COLO829 (cell line): ENCODE data around the gene HTR3B.
"Not testable (repeated sequence)": the region's sequence is repeated elsewhere in the genome, so short reads cannot be mapped to it uniquely, and the experiment has no call there.

Experiments used
- DNase-seq: peaks from one replicate; pipeline ENCODE4 v3.0.0; 2012; ENCODE audit warnings: low spot score

The HTR3B gene

GRCh38 chr11:113904379-113905101 lies at the start of gene HTR3B:
Gene HTR3B, plus strand, starts transcription at chr11:113904796. Its CDS starts 138 bp downstream, at chr11:113904934.
- no peak for DNase-seq

GRCh38 chr11:113855803-113856202 lies 48.8 kb upstream of the HTR3B start:
- DNase-seq, result no peak

GRCh38 chr11:113856966-113857759 lies 47.4 kb upstream of the HTR3B start:
- DNase-seq, result no peak

- no peak for DNase-seq
Measured at GRCh38 chr11:113859665-113860064, 44.9 kb upstream of the HTR3B start.

- no peak for DNase-seq
Measured at GRCh38 chr11:113862435-113862834, 42.2 kb upstream of the HTR3B start.

GRCh38 chr11:113864410-113864809 lies 40.2 kb upstream of the HTR3B start:
- DNase-seq, result no peak

- DNase-seq, result no peak
Measured at GRCh38 chr11:113865873-113866272, 38.7 kb upstream of the HTR3B start.

GRCh38 chr11:113867843-113868503 lies 36.6 kb upstream of the HTR3B start:
- no peak for DNase-seq

GRCh38 chr11:113871336-113871735 lies 33.3 kb upstream of the HTR3B start:
- DNase-seq, result no peak

GRCh38 chr11:113873236-113873626 lies 31.4 kb upstream of the HTR3B start:
- DNase-seq, result no peak

- no peak for DNase-seq
Measured at GRCh38 chr11:113874096-113874495, 30.5 kb upstream of the HTR3B start.

- no peak for DNase-seq
Measured at GRCh38 chr11:113874581-113875233, 29.9 kb upstream of the HTR3B start.

GRCh38 chr11:113875234-113876073 lies 29.1 kb upstream of the HTR3B start, which contains the start of gene USP28:
Gene USP28, minus strand, starts transcription at chr11:113875572. Its CDS starts 71 bp downstream, at chr11:113875501.
- DNase-seq, result peak; percentile 94

- no peak for DNase-seq
Measured at GRCh38 chr11:113876074-113876797, 28.4 kb upstream of the HTR3B start.

- DNase-seq, result no peak
Measured at GRCh38 chr11:113876798-113877669, 27.6 kb upstream of the HTR3B start.

GRCh38 chr11:113877670-113878055 lies 26.9 kb upstream of the HTR3B start:
- no peak for DNase-seq

GRCh38 chr11:113879446-113879845 lies 25.1 kb upstream of the HTR3B start:
- not testable (repeated sequence) for DNase-seq

GRCh38 chr11:113880971-113881370 lies 23.6 kb upstream of the HTR3B start:
- DNase-seq, result no peak

GRCh38 chr11:113881856-113882255 lies 22.7 kb upstream of the HTR3B start:
- DNase-seq, result no peak
